Measurements from ENCODE around the gene KCND3.
"Not testable (repeated sequence)": the region's sequence is repeated elsewhere in the genome, so short reads cannot be mapped to it uniquely, and the experiment has no call there.

Gene KCND3

DNA sequence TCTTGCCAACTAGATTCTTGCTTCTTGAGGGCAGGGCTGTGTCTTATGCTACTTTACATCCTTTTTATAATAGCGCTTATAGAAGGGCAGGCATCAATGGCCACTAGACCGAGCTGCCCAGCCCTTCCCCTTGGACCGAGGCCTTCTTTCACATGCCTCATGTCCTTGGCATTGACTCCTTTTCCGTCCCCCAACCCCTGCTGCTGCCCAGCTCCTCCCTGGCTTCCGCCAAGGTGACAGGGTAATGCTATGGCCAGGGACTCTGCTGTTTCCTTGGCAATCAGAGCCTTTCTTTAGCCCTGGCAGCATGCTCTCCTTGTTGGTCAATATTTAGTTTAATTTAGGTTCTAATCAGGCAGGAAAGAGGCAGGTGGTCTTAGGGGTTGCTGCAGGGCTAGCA lies 185.5 kb downstream of the KCND3 start:
- no peak for DNase-seq

DNA sequence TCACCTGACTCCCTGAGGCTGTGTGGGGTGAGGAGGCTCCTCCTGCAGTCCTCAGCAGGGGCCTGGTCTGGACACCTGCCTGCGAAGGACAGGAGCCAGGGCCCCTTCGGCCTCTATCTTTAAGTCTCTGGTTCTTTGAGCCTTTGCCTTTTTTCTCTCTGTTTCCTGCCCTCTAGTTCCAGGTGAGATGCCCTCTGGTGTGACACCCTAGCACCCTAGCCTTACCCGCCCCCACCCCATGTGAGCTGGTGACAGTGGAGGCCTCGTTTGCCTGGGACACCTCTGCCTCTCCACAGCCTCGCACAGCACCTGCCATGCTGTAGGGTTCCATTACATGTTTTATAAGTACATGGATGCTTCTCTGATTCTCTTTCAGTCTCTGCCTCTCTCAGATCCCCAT lies 186.5 kb downstream of the KCND3 start:
- no peak for DNase-seq

DNA sequence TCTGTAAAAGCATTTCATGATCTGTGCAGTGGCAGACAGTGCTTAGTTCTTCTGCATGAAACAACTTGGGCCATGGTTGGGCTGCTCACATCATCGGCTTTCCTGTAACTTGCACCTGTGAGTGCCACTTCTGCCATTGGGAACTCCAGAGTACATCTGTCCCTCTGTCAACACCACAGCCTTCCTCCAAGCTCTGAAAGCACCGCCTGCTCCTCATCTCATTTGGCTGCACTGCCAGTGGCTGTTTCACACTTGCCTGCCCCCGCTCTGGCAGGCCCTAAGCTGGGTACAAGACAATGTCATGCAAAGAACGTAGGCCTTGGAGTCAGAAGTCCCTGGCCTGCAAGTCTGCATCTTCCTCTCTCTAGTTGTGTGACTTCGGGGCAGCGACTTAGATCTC lies 187.4 kb downstream of the KCND3 start:
- DNase-seq: no peak

DNA sequence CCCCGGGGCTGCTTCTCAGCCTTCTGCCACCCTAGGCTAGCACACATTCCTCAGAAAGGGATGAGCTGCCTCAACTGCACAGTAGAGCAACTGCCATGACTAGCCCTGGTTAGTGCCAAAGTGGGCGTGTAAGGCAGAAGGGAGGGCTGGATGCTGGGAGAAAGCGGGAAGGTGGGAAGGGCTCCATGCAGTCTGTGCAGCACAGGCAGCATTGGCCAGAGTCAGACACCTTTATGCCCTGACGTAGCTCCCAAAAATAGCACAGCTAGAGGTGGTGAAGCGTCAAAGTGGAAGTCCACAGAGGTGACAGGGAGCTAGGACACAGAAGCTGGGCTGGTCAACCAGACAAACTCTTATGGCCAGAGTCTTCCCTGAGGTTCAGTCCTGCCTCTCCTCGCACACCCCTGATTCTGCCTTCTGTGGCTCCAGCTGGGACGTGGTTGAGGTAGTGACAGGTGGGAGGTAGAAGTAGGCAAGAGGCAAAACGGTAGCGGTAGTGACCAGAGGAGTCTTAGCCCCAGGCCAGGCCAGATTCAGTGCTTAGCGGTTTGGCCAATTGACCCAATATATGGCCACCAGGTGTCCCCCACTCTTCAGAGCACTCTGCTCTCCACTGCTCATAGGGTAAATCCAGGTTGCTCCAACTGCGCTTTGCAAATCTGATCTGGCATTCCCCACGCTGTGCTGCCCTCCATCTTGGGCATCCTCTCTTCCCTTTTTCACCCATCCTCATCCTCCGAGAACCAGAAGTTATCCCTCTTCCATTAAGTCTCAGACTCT lies 188.2 kb downstream of the KCND3 start:
- DNase-seq: no peak

DNA sequence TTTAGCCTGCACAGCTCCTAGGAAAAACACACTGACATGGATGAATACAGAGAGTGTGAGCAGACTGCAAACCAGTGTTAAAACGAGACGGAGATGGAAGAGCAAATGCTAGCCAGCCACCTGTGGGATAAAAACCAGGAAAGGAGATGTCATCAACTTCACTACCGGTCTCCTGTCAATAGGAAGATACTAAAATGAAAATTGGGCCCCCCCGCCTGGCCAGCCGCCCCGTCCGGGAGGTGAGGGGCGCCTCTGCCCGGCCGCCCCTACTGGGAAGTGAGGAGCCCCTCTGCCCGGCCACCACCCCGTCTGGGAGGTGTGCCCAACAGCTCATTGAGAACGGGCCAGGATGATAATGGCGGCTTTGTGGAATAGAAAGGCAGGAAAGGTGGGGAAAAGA lies 189.7 kb downstream of the KCND3 start:
- DNase-seq: not testable (repeated sequence)

DNA sequence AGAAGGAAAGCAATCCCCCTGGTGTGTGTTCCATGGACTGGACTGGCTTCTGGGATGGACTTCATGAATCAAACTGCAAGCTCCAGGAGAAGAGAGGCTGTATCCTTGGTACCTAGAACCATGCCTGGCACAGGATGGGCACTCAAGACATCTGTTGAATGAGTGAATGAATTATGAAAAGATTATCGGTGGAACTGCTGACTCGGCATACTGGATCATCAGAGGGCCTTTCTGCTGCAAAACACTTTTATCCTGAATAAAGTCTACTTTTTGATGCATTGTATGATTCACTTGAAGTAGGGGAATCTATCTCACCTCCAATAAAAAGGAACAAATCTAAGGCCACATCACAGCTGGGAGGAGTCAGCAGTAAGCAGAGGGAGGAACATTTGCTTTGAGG lies 190.9 kb downstream of the KCND3 start:
- no peak for DNase-seq

DNA sequence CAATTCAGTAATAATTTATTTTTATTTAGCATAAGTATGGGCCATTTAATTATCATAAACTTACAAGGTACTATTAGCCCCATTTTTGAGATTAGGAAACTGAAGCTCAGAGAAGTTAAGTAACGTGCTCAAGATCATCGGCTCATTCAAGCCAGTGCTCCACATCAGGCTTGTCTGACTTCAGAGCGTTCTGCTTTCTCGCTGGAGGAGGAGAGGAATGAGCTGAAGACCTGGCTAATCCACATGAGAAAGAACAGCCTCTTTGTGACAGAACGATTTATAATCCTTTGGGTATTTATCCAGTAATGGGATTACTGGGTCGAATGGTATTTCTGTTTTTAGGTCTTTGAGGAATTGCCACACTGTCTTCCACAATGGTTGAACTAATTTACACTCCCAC lies 194.1 kb downstream of the KCND3 start:
- DNase-seq: no peak

DNA sequence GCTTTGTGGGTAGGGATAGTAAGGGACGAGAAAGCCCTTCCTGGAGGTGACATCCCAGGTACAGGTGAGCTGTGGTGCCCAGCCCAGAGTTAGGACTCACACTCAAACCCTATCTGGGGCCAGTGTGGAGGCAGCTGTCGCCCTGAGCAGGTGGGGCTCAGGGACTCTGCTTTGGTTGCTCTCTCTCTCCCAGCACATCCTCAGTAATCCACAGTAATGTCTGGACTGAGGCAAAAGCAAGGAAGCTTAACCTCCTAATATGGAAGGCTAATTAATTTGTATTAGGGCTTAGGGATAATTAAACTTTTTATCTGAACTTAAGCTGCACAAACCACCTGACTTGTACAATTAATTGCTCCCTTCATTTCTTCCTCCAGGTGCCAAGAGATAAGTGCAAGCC lies 195.5 kb downstream of the KCND3 start:
- DNase-seq: no peak

DNA sequence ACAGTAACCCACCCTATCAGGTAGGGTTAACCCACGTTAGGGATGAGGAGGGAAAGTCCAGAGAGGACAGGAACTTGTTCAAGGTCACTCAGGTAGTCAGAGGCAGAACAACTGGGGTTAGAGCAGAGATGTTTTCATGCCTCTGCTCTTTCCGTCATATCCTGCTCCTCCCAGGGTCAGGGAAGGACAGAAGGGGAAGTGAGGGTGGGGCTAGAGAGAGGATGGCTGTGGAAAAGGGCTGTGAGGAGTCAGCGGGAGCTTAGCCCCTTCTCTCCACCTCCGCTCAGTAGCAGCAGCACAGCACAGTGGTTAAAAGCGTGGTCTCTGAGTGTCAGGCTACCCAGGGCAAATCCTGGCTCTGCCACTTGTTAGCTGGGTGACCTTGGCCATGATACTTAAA lies 197.2 kb downstream of the KCND3 start:
- DNase-seq: no peak

DNA sequence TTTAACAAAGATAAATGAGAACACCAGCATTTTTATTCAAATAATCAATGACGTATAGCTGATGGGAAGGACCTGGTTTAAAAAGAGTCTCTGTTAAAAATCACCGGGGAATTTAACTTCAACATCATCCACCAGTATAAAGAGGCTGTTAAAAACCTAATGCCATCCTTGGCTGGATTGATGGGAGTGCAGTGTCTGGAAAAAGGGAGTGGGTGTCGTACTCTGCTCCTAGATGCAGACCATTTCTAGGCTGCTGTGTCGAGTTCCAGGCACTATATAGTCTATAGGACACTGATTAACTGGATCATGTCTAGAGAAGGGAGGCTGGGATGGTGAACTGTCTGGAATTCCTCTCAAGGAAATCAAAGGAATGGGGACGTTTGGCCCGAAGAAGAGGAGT lies 197.7 kb downstream of the KCND3 start:
- no peak for DNase-seq

DNA sequence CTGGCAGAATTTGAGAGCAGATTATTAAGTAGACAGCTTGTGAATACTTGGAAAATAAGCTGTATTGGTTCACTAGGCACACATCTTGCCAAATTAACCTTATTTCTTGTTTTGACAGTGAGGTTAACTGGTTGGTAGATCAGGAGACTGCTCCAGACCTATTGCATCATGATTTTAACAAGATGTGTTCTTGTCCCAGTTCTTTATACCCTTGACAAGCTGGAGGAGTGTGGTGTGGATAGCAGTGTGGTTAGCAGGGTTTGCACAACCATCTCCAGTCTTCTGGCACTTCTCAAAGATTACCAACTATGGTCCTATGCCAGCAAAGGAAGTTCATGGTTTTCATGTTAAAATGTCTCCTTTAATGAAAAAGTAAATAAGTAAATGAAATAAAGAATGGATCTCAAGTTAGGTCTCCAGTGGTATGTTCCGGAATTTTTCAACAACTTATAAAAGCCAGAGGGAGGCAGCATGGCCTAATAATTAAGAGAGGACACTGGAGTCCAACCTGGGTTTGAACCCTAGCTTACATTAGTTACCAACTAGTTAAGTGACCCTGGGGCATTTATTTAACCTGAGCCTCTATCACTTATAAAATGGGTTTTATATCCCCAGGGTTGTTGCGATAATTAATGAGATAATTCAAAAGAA lies 199.7 kb downstream of the KCND3 start:
- peak; percentile 14 to 19 for DNase-seq

DNA sequence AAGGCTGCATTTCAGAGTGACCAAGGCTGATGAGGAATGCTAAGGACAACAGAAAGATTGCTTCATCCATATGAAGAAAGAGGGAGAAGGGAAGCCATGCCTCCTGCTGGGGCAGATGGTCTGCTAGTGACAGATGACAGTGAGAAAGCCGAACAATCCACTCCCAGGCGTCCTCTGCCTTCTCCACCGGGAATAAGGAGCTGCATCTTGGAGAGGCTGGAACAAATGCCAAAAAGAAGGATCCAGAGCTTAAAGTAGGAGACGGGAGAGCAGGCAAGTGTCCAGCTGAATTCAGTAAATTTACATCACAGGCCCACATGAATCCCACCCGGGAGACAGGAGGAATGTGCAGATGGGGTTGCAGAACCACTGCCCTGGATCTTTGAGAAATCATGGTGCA lies 200.3 kb downstream of the KCND3 start:
- no peak for DNase-seq

DNA sequence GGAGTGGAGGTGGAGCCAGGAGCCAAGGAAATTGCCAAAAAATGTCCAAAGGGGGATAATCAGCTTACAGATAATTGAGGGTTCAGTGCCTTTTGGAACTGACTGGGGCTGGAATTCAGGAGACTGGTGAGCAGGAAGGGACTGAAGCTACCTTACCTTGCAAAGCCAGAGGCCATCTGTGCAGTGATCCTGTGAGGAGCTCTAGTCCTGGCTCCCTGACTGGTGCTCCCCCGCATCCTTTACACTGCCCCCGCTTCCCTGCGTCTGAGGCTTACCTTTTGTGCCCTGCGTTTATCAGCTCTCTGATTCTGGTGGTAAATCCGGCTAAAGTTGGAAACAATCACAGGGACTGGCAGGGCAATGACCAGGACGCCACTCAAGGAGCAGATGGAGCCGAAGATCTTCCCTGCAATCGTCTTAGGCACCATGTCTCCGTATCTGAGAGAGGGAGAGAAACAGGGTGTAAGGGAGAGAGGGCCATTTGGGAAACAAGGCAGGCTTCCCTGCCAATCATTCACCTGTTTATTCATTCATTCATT lies 202.7 kb downstream of the KCND3 start:
- no peak for DNase-seq

DNA sequence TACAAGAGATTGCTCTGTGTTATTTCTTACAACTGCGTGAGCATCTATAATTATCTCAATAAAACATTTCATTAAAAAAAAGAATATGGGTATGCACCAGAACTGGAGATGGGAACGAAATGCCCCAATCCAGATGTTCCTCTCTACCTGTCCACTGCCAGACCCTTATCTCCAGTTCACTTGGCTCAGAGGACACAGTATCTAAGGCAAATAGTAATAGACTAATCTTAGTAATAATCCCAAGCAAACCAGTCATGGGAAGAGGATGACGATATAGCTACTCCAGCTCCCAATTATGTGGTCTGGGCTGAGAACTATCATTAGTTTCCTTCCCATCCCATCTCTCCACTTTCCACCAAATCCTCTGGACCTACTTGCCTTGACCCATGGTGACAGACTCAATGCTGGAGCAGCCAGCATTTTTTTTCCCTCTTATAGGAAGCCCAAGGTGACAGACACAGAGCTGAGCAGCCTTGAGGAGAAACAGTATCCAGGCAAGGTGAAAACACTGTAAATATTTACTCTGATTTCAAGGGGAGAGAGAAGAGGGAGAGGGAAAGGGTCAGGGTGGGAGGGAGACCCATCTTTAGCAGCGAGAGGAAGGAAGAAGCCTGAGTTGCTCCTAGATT lies 205.1 kb downstream of the KCND3 start:
- DNase-seq: no peak

DNA sequence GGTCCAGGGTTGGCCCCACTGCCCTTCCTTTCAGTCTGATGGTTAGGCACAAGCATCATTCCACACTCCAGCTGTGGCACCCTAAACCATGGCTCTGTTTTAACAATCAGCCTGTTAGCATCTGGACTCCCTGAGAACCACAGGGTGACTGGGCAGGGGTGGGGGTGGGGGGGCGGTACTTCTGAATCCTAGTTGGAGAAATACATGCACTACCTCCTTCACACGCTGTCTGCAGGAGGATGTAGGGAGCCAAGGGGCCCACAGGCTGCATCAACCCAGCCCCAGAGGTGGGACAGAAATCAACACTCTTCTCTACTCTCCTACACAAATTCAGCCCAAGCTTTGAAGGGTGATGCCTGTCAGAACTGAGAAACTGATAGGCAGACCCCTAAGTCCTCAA lies 209.9 kb downstream of the KCND3 start:
- DNase-seq: no peak

DNA sequence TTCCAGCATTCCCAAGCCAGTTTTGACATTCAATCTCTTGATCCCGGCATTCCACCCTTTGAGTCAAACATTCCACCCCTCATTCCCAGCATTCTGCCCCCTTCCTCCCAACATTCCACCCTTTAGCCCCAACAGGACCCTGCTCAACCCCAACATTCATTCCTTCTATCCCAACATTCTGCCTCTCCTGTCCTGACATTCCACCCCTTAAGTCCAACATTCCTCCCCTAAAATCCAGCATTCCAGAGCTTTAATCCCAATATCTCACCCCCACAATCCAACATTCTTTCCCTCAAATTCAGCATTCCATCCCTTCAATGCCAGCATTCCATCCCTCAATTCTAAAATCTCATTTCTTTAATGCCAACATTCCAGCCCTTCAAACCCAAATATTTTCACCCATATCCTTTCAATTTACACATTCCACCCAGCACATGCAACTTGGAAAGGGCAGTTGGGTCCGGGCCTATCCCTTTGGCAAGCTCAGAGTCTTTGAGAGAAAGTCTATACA lies 210.9 kb downstream of the KCND3 start:
- DNase-seq: no peak

DNA sequence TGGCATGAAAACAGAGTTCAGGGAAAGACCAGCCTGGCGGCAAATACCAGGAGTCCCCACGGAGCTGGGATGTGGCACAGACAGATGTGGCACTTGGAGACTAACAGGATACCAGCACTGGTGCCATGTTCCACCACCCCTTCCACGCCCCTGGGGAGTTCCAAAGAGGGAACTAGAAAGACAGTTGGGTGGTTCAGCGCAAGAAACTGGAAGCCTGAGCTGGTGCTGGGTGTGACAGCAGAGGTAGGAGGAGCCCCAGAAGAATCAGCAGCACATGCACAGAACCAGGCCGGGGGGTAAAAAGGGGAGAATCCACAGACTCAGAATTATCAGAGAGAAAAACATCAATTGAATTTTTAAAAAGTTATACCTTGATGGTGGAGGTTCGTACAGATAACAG lies 211.4 kb downstream of the KCND3 start:
- DNase-seq: no peak

DNA sequence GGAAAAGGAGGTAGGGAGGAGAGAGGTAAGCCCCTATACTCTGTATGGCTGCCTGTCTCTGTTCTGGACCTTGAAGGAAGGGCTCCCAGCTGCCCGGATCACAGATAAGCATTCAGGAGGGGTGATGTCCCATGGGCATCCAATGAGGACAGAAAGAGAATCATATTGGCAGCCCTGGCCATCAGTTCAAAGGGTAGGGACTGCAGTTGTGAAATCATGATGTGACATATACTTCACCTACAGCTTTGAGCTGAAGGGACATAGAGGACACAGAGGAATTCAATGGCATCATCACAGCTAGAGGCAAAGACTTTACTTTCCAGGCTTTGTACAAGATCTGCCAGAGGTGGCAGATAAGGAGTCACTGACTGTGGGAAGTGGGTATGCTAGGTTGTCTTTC lies 212.2 kb downstream of the KCND3 start:
- DNase-seq: no peak

DNA sequence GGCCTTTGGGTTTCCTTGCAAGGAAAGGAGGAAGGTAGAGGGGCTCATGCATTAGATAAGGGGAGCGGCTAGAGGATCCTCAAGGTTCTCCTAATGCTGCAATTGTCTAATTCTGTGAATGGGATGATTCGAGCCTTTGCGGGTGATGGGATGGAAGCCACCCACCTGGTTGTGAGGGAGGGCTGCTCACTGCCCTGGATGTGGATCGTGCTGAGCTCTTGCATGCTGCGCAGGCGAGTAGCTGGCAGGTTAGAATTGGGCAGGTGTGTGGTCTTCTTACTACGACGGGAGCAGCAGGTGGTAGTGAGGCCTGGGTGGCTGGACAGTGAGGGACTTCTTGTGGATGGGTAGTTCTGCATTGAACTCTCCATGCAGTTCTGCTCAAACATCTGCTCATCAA lies 212.6 kb downstream of the KCND3 start:
- no peak for DNase-seq

DNA sequence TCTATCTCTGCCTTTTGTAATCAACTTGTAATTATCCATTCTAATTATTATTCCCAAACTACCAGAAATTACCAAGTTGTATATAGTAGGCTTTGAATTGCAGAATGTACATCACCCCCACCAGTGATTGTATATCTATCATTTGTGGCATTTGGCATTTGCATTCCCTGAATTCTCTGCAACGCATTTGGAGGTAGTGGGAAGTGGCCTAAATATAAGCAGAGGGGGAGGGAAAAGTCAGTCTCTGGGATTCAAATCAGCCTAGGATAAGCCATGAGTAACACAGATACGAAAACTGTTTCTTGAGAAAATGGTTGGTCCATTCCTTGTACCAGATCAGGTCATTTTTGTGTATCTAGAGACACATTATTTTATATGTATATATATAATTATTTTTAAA lies 213.1 kb downstream of the KCND3 start:
- no peak for DNase-seq

DNA sequence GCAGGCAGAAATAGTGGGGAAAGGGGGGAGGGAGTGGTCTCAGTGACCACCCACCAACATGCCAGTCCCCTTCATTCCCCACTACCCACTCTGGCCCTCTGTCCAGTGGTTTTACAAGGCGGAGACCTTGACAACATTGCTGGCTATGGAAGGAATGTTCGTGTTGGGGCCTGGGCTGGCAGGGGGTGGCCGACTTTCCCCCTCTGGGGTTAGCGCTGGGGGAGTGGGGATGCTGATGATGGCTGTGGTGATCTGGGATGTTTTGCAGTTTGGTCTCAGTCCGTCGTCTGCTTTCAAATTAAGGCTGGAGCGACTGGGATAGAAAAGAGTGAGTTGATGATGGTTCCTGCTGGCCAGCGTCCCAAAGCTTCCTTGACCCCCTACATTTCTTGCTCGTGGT lies 213.5 kb downstream of the KCND3 start:
- DNase-seq: no peak

DNA sequence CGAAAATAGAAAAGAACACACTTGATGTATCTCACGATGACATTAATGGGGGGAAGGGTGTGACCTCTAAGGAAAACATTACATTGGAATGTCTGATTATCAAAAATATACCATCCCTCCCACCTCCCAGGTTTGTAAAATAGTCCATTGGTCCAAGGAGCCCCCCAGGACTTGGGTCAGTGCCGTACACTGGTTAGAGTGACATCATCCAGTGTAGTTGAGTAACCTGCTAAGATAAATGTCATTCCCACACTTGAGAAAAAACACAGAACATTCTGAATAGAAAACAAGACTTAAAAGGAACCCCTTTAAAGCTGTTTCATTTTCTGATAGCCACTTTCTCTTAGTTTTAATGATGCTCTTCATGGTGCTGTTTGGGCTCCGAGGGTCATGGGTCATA lies 218.6 kb downstream of the KCND3 start:
- DNase-seq: no peak

DNA sequence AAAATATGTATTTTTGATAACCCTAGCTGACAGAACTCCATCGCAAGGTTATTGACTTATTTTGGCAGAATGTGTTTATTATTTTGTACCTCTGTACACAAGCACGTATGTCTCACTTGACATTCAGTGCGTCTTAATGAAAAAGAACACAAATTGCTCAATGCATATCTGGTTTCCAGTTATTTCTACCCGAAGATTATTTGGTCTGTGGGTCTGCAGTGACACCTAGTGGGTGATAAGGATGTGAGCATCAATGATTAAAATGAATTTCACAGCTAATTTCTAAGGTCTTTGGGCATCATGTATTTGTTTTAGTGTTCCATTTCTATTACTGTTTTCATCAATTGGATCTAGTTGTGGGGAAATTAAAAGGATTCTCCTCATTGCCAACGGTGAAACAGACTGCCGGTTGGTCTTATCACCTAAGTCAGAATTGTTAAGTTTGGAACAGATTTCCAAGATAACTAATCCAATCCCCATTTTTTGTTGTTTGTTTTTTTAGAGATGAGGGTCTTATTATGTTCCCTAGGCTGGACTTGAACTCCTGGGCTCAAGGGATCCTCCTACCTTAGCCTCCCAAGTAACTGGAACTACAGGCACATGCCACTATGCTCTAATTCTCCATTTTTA lies 219.8 kb downstream of the KCND3 start:
- peak; percentile 67 to 73 for DNase-seq

All from inflammatory macrophage (primary cell).